Osteocyte (in vitro differentiated cells): ENCODE results near the gene ABCC8. TPM values are rescaled to one million over a fixed set of nuclear protein-coding genes. Genes with fewer than 3 reads are reported as not detected.

Experiments
- DNase-seq: peaks from one replicate; pipeline ENCODE4 v3.0.0; 2021; ENCODE audit warnings: mixed read lengths; ENCODE audit not compliant: unreplicated experiment; ENCODE audit errors: extremely low spot score
- H3K27ac Mint-ChIP-seq: one replicate; pipeline ENCODE4 v1.8.0; 2021; ENCODE audit warnings: mild to moderate bottlenecking, mixed read lengths; ENCODE audit not compliant: unreplicated experiment
- H3K27me3 Mint-ChIP-seq: one replicate; pipeline ENCODE4 v1.8.0; 2021; ENCODE audit warnings: mixed read lengths; ENCODE audit not compliant: unreplicated experiment
- H3K36me3 Mint-ChIP-seq: one replicate; pipeline ENCODE4 v1.8.0; 2021; ENCODE audit warnings: mixed read lengths; ENCODE audit not compliant: unreplicated experiment
- H3K4me1 Mint-ChIP-seq: one replicate; pipeline ENCODE4 v1.8.0; 2021; ENCODE audit warnings: mixed read lengths; ENCODE audit not compliant: unreplicated experiment
- H3K4me3 Mint-ChIP-seq: one replicate; pipeline ENCODE4 v1.8.0; 2021; ENCODE audit warnings: mild to moderate bottlenecking, moderate library complexity, mixed read lengths; ENCODE audit not compliant: unreplicated experiment
- H3K9me3 Mint-ChIP-seq: one replicate; pipeline ENCODE4 v1.8.0; 2021; ENCODE audit warnings: mixed read lengths; ENCODE audit not compliant: unreplicated experiment
- CTCF ChIP-seq: fragments of 200-600 bp; sonication (generic); IDR thresholded peaks from 2 replicates; pipeline ENCODE4 v1.5.0; 2021; ENCODE audit warnings: antibody characterized with exemption, mild to moderate bottlenecking, moderate library complexity
- total RNA-seq: library from RNA; stranded (reverse); gene quantifications from 2 replicates; pipeline ENCODE4 v1.2.1, GENCODE V29; 2021

The ABCC8 gene
- total RNA-seq, 1 donor from 2014 or later: not detected

- peak; percentile 44 for TF ChIP-seq CTCF
- Mint-ChIP-seq H3K4me3 (no peak overlapping the region), H3K36me3 (no peaks in the 10 kb centered on the region), H3K27ac (no peak overlapping the region), H3K4me1 (no peaks in the 10 kb centered on the region), H3K27me3 (peaks cover 13% of the 10 kb centered on the region), H3K9me3 (no peaks in the 10 kb centered on the region)
- no peak for DNase-seq
Observed at GRCh38 chr11:17498475-17498874, 21.8 kb upstream of the ABCC8 start.

- H3K9me3 Mint-ChIP-seq: no peaks in the 10 kb centered on the region
- no peaks in the 10 kb centered on the region for H3K36me3 Mint-ChIP-seq
- H3K4me3 Mint-ChIP-seq: no peak overlapping the region
- H3K27me3 Mint-ChIP-seq: peaks cover 13% of the 10 kb centered on the region
- no peak overlapping the region for H3K27ac Mint-ChIP-seq
- no peak for DNase-seq
- H3K4me1 Mint-ChIP-seq: no peaks in the 10 kb centered on the region
- no peak for TF ChIP-seq CTCF
Observed at GRCh38 chr11:17498058-17498457, 21.4 kb upstream of the ABCC8 start.

GRCh38 chr11:17496406-17496805 is 19.8 kb upstream of the ABCC8 start:
- peaks cover 18% of the 10 kb centered on the region for H3K27me3 Mint-ChIP-seq
- TF ChIP-seq CTCF: no peak
- no peak for DNase-seq
- no peak overlapping the region for H3K27ac Mint-ChIP-seq
- no peaks in the 10 kb centered on the region for H3K4me1 Mint-ChIP-seq
- H3K36me3 Mint-ChIP-seq: no peaks in the 10 kb centered on the region
- no peak overlapping the region for H3K4me3 Mint-ChIP-seq
- no peaks in the 10 kb centered on the region for H3K9me3 Mint-ChIP-seq

- Mint-ChIP-seq H3K27me3 (peaks cover 24% of the 10 kb centered on the region), H3K4me1 (no peaks in the 10 kb centered on the region), H3K4me3 (no peak overlapping the region), H3K9me3 (no peaks in the 10 kb centered on the region), H3K27ac (no peak overlapping the region), H3K36me3 (no peaks in the 10 kb centered on the region)
- no peak for TF ChIP-seq CTCF
- DNase-seq: no peak
Observed at GRCh38 chr11:17494019-17494418, 17.4 kb upstream of the ABCC8 start.

- no peak for DNase-seq
- Mint-ChIP-seq H3K4me1 (no peaks in the 10 kb centered on the region), H3K9me3 (no peaks in the 10 kb centered on the region), H3K27ac (no peak overlapping the region), H3K4me3 (no peak overlapping the region), H3K36me3 (no peaks in the 10 kb centered on the region), H3K27me3 (peaks cover 25% of the 10 kb centered on the region)
- TF ChIP-seq CTCF: no peak
Observed at GRCh38 chr11:17490938-17491337, 14.3 kb upstream of the ABCC8 start.
